NCI-H524 (cell line): Measurements from ENCODE around the gene RPS6KA4.
"Not testable (repeated sequence)": the region's sequence is repeated elsewhere in the genome, so short reads cannot be mapped to it uniquely, and the experiment has no call there.

Experiments used
- DNase-seq, 2 experiments: peaks; one replicate each; lab custom pipeline; 2025; lab: John Stamatoyannopoulos, UW

RPS6KA4 gene

DNA sequence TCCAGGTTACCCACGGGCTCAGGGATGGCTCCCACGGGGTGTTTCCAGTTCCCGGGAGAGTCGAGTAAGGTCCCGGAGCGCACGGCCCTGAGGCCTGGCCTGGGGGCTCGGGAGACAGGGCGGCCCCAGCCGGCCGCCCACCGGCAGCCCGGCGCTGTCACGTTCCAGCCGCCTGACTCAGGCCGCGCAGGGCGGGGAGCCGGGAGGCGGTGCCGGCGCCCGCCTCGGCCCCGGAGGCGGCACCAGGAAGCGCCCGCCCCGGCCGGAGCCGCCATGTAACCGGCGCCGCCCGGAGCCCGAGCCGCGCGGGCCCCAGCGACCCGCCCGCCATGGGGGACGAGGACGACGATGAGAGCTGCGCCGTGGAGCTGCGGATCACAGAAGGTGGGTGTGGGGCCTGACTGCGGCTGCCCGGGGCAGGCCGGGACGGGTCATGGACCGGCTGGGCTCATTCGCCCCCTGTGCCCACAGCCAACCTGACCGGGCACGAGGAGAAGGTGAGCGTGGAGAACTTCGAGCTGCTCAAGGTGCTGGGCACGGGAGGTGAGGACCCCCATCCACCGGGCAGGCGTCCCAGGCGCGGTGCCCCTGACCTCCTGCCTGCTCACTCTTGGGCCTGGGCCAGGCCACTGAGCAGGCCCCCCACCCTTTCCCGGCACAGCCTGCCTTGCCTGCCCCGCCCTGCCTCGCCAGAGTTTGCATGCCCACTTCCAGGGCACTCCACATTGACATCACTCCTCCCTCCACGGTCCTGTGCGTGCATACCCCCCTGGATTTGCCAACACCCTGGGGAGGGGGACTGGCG, at the start of gene RPS6KA4:
RPS6KA4 (plus strand) TSS at position 256 of the 805 bp plus-strand sequence; CDS start at position 330, 74 bp downstream.
- peak in 1 of 2 experiments; percentile 39 for DNase-seq

DNA sequence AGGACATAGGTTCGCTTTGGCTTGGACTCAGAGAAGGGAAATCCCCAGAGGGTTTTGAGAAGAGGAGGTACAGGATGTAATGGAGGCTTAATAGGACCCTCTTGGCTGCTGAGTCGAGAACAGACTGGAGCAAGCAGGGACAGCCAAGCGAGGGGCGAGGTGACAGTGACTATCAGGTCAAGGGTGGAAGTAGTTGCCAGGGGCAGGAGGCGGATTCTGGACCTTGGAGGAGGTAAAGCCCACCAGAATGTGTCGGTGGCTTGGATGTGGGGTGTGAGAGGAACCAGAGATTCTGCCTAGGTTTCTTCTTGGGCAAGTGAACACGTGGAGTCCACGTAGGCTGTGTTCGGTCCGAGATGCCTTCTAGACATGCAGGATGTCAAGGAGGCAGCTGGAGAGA, 46.0 kb upstream of the RPS6KA4 start:
- no peak for DNase-seq

DNA sequence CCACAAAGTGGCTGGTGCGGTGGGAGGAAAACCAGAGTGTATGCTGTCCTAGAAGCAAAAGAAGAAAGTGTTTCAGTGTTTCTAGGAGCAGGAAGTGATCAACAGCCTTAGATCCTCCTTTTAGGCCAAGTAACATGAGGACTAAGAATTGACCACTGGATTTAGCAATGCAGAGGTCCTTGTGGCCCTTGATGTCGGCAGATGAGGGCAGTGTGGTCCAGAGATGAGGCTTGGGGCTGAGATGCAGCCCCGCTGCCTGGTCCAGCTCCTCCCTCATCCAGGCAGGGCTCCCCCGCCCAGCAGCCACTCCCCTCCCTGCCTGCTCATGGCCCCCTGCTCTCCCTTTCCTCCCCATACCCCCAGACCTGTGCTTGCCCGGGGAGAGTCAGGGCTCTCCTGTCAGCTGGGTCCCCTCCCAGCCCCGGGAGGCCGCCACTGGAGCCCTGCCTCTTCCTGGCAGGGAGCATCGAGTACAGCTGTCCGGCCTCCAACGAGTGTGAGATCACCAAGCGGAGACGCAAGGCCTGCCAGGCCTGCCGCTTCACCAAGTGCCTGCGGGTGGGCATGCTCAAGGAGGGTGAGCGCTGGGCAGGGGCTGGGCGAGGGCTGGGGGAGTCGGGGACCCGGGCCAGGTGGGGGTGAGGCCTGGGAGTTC, 45.3 kb upstream of the RPS6KA4 start:
- no peak for DNase-seq

DNA sequence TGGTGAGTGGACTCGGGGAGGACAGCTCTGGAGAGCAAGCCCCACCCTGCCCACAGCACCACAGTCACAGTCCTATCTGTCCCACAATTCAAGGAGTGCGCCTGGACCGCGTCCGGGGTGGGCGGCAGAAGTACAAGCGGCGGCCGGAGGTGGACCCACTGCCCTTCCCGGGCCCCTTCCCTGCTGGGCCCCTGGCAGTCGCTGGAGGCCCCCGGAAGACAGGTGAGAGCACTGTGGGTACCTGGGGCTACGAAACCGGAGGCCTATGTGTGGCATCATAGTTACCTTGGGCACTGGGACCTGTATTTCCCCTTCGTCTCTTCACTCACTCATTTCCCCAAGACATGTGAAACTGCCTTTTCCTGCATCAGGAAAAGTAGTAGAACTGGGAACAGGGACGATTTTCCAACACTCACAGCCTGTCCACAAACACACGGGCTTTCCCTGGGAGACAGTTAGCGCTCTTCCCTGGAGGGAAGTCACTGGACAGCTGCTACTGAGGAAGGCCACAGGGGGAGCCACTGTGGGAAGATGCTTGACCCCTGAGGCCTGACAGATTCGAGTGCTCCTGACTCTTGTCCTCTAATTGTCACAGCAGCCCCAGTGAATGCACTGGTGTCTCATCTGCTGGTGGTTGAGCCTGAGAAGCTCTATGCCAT, 44.7 kb upstream of the RPS6KA4 start:
- no peak for DNase-seq

DNA sequence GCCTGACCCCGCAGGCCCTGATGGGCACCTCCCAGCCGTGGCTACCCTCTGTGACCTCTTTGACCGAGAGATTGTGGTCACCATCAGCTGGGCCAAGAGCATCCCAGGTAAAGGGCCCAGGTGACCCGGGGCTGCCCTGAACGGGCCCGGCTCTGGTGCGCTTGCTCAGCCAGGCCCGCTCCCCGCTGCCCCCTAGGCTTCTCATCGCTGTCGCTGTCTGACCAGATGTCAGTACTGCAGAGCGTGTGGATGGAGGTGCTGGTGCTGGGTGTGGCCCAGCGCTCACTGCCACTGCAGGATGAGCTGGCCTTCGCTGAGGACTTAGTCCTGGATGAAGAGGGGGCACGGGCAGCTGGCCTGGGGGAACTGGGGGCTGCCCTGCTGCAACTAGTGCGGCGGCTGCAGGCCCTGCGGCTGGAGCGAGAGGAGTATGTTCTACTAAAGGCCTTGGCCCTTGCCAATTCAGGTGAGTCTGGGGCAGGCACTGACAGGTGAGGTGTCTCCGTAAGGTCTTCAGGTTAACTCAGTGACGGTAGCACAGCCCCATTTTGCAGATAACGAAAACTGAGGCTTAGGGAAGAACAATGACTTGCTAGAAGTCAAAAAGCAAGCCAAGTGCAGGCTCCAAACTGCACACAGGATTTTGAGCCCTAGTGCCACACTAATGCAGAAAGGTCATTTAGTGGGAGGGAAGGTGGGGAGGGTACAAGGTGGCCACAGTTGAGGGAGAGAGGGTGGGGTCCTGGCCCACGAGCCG, 44.0 kb upstream of the RPS6KA4 start:
- DNase-seq = no peak

DNA sequence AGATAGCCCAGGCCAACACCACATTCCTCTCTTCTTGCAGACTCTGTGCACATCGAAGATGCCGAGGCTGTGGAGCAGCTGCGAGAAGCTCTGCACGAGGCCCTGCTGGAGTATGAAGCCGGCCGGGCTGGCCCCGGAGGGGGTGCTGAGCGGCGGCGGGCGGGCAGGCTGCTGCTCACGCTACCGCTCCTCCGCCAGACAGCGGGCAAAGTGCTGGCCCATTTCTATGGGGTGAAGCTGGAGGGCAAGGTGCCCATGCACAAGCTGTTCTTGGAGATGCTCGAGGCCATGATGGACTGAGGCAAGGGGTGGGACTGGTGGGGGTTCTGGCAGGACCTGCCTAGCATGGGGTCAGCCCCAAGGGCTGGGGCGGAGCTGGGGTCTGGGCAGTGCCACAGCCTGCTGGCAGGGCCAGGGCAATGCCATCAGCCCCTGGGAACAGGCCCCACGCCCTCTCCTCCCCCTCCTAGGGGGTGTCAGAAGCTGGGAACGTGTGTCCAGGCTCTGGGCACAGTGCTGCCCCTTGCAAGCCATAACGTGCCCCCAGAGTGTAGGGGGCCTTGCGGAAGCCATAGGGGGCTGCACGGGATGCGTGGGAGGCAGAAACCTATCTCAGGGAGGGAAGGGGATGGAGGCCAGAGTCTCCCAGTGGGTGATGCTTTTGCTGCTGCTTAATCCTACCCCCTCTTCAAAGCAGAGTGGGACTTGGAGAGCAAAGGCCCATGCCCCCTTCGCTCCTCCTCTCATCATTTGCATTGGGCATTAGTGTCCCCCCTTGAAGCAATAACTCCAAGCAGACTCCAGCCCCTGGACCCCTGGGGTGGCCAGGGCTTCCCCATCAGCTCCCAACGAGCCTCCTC, 43.1 kb upstream of the RPS6KA4 start:
- DNase-seq = not testable (repeated sequence)

DNA sequence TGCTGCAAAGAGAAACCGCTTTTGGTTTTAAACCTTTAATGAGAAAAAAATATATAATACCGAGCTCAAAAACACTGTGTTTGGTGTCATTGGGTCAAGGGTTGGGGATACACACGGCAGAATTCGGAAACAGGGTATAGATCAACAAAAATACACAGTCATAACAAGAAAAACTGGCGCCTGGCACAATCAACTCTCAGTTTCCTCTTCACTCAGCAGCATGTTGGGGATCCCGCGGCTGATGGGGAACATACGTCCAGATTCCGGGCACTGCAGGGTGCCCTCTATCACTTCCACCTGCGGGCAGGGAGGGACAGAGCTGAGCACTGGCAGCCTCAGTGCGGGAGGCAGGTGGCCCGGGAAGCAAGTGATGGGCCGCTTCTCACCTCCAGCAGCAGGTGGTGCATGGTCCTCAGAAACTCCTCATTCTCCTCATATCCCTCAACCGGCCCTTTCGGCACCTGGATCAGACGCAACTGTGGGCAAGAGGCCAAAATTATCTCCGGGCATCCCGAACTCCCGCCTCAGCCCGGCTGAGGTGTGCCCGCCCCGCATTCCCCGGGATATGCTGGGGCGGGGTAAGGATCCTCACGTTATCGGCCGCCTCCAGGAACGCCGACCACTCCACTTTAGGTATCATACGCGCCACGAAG, 42.2 kb upstream of the RPS6KA4 start:
- peak; percentile 32 to 40 for DNase-seq

DNA sequence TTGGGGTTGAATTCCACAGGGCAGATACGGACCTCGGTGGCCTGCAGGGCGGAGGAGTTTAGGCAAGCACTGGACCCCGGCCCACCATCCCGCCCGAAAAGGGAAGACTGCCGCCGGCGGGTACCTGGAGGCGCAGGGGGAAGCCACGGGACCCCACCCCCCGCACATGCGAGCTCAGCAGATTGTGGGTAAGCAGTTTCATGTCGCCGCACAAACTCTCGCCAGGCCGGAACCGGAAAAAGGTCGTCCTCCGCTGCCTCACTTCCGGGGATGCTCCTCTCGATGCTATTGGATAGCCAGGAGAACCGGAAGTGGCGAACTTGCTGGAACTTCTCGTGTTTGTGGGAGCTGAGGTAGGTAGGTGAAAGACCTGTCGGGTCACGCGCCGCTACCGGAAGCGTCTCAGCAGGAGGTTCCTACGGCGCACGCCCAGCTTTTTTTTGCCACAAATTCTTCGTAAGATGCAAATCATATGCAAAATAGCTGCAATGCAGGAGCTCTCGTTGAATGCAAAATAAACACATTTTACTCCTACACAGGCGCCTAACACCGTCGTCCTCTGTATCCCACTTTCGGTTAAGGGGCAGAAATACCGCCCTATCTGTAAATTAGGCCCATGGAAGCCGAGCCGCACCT, 41.5 kb upstream of the RPS6KA4 start, which contains the start of gene TRMT112:
TRMT112 (minus strand) TSS at position 235 of the 636 bp plus-strand sequence; CDS start at position 202, 33 bp downstream.
- DNase-seq = peak; percentile 95 to 98

DNA sequence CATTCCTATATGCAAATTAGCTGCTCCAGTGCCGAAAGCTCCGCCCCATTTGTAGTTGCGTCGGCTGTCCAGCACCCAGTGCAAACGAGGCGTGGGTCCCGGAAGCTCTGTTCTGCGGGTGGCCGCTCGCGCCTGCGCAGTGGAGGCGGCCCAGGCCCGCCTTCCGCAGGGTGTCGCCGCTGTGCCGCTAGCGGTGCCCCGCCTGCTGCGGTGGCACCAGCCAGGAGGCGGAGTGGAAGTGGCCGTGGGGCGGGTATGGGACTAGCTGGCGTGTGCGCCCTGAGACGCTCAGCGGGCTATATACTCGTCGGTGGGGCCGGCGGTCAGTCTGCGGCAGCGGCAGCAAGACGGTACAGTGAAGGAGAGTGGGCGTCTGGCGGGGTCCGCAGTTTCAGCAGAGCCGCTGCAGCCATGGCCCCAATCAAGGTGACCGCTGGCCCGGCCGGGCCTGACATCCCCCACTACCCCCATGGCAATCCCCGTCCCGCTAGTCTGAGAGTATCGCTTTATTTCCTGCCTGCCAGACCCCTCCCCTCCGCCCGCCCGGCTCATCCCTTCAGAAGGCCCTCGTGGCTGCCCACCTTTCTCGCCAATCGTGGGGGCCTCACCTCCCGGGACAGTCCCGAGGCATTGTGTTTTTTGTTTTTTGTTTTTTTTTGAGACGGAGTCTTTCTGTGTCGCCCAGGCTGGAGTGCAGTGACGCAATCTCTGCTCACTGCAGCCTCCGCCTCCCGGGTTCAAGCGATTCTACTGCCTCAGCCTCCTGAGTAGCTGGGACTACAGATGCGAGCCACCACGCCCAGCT, 40.8 kb upstream of the RPS6KA4 start, which contains the start of gene PRDX5:
PRDX5 (plus strand) TSS at position 161 of the 805 bp plus-strand sequence; CDS start at position 256, 95 bp downstream.
- peak; percentile 92 to 95 for DNase-seq

DNA sequence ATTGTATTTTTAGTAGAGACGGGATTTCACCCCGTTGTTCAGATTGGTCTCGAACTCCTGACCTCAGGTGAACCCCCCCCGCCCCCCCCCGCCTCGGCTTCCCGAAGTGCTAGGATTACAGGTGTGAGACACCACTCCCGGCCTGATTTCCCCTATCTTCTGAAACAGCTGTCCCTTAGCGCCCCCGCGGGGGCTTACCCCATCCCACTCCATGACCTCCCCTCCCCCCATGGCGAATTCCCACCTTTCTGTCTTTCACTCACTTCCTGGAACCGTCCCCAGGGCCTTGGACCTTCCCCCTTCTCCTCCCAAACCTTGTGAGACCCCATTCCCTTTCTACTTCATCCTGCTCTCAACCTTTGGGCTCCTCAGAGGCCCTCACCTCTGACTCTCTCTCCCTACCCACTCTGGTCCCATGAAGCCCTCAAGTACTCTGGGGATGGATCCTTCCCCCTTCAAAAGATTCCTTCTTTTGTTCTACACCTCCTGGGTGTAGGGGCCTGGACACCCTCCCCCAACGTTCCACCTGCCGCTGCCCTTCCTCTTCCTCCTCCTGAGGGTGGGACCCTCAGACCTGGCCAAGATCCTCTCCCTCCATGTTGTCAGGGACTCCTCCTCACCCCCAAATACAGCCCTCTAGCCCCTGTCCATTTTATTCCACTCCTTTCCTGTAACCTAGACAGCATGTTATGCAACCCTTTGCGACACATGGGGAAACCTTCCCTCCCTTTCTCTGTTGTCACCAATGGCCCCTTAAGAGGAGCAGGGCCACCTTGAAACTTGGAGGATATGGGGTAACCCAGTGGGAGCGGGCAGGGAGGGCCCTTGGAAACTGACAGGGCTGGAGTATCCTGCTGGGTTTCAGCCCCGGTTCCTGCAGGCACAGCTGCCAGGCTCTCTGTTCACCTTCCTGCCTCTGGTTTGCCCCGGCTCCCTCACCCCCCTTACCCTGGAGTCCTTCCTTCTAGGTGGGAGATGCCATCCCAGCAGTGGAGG, 39.9 kb upstream of the RPS6KA4 start:
- DNase-seq = no peak

DNA sequence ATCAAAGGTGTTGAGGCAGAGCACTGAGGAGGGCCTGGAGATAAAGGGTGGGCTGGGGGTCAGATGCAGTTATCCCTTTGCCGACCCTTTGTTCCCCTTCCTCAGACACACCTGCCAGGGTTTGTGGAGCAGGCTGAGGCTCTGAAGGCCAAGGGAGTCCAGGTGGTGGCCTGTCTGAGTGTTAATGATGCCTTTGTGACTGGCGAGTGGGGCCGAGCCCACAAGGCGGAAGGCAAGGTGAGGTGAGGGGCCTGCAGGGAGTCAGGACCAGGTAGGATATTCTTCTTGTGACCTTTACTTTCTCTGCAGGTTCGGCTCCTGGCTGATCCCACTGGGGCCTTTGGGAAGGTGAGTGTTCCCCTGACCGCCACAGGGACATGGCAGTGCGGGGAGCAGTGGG, 38.4 kb upstream of the RPS6KA4 start:
- DNase-seq = no peak

DNA sequence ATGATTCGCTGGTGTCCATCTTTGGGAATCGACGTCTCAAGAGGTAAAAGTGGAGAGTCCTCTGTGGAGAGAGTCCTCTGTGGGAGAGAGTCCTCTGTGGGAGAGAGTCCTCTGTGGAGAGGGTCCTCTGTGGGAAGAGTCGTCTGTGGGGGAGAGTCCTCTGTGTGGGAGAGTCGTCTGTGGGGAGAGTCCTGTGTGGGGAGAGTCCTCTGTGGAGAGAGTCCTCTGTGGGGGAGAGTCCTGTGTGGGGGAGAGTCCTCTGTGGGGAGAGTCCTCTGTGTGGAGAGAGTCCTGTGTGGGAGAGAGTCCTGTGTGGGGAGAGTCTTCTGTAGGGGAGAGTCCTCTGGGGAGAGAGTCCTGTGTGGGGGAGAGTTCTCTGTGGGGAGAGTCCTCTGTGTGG, 37.9 kb upstream of the RPS6KA4 start:
- DNase-seq = no peak

DNA sequence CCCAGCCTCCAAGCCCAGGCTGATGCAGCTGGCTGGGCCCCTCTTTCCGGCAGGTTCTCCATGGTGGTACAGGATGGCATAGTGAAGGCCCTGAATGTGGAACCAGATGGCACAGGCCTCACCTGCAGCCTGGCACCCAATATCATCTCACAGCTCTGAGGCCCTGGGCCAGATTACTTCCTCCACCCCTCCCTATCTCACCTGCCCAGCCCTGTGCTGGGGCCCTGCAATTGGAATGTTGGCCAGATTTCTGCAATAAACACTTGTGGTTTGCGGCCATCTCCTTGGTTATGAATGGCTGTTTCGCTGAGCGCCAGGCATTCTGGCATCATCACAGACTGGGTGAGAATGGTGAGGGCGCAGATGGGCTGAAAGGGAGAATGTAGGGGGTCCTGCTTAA, 37.4 kb upstream of the RPS6KA4 start:
- DNase-seq = no peak

DNA sequence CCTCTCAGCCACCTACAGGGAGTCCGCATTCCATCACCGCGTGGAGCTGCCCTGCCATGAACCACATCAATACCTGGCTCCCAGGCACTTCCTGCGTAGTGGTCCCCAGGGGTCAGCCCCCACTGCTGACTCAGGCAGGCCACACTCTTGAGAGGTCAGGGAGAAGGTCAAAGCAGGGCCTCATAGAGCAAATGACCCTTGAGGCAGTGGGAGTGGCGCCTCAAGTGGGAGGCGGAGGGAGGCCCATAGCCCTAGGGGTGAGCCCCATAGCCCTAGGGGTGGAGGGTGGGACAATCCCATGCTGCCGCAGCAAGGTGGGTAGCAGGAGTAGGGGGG, 36.1 kb upstream of the RPS6KA4 start:
- no peak for DNase-seq

DNA sequence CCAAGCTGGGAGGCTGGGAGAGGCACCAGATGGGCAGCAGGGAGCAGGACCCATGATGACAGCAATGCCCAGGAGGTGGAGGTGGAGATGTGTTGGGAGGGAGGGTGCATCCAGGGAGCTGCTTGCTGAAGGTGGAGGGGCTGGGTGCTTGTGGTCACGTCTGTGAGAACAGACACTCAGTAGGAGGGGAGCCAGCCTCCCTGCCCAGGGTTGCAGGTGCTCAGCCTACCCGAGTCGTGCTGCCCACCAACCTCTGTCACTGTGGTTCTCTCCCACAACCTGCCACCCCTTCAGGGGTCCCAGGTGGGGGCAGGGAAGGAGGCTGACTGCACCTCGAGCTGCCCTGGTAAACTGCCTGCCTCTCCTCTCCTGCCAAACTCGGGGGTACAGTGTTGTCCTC, 35.6 kb upstream of the RPS6KA4 start:
- DNase-seq = no peak

DNA sequence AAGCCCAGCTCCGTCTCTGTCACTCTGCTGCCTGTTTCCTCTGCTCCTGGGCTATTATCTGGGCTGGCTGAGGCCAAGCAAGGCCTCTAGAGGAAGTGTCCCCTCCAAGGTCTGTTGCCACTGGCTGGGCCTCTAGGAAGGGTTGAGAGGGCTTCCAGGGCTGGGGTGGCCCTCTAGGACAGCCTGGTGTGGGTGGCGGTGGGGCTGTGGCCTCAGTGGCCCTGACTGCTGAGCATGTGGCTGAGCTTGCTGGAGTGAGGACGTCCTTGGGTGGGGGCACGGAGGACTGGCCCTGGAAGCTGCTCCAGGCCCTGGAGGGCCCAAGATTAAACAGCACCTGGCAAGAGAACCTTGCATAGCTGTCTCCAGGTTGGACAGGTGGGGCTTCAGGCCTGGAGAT, 35.0 kb upstream of the RPS6KA4 start:
- not testable (repeated sequence) for DNase-seq

DNA sequence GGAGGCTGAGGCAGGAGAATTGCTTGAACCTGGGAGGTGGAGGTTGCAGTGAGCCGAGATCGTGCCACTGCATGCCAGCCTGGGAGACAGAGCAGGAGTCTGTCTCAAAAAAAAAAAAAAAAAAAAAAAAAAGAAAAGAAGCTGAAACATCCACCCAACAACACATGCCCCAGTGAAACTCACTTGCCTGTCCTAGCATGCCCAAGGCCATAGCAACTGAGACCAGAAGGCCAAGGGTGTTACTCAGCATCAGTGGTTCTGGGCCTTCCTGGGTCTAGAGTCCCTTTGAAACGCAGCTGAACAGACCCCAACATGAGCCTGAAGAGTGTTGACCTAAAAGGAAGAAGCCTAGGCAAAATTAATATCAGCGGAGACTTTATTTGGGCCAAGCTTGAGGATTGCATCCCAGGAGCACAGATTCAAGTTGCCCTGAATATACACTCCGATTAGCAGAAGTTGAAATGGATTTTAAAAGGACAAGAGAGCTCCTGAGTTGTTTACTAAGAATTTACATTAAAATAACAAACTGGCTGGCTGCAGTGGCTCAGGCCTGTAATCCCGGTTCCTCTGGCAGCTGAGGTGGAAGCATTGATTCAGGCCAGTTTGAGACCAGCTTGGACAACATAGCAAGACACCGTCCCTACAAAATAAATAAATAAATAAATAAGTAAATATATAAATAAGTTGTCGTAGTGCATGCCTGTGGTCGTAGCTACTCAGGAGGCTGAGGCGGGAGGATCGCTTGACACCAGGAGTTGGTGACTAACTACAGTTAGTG, 34.1 kb upstream of the RPS6KA4 start:
- no peak for DNase-seq
